Measurements from ENCODE around the gene TTC34.
"Not testable (repeated sequence)": the region's sequence is repeated elsewhere in the genome, so short reads cannot be mapped to it uniquely, and the experiment has no call there.

TTC34 gene

GRCh38 chr1:2639607-2640521 is 161.6 kb downstream of the TTC34 start:
- DNase-seq, result no peak

- no peak for DNase-seq
Measured at GRCh38 chr1:2639203-2639602, 162.3 kb downstream of the TTC34 start.

GRCh38 chr1:2638466-2639115 is 162.9 kb downstream of the TTC34 start:
- no peak for DNase-seq

GRCh38 chr1:2637442-2638145 is 163.9 kb downstream of the TTC34 start:
- no peak for DNase-seq

- no peak for DNase-seq
Measured at GRCh38 chr1:2636733-2637132, 164.8 kb downstream of the TTC34 start.

GRCh38 chr1:2635361-2636010 is 166.0 kb downstream of the TTC34 start:
- no peak for DNase-seq

- DNase-seq, result no peak
Measured at GRCh38 chr1:2633936-2634491, 167.5 kb downstream of the TTC34 start.

GRCh38 chr1:2633366-2633935 is 168.0 kb downstream of the TTC34 start:
- DNase-seq, result no peak

GRCh38 chr1:2632561-2633361 is 168.7 kb downstream of the TTC34 start, which contains the start of gene MMEL1:
Gene MMEL1, minus strand, starts transcription at chr1:2633016. Its CDS starts 3,532 bp downstream, at chr1:2629484.
- DNase-seq, result no peak

- no peak for DNase-seq
Measured at GRCh38 chr1:2632051-2632430, 169.5 kb downstream of the TTC34 start.

GRCh38 chr1:2631136-2632050 is 170.1 kb downstream of the TTC34 start:
- DNase-seq, result no peak

- no peak for DNase-seq
Measured at GRCh38 chr1:2630498-2631135, 170.9 kb downstream of the TTC34 start.

GRCh38 chr1:2629627-2630497 is 171.6 kb downstream of the TTC34 start:
- no peak for DNase-seq

GRCh38 chr1:2628933-2629626 is 172.4 kb downstream of the TTC34 start:
- no peak for DNase-seq

- no peak for DNase-seq
Measured at GRCh38 chr1:2628191-2628932, 173.1 kb downstream of the TTC34 start.

- no peak for DNase-seq
Measured at GRCh38 chr1:2627746-2628145, 173.7 kb downstream of the TTC34 start.

- not testable (repeated sequence) for DNase-seq
Measured at GRCh38 chr1:2625748-2626147, 175.7 kb downstream of the TTC34 start.
